Limb (tissue), 2 donors: ENCODE data around the gene LRRTM3.
A peak's percentile ranks its signal among the peaks of the same experiment; 100 is the strongest.

Source experiments
- DNase-seq, 2 donors: peaks; one replicate each; pipeline ENCODE4 v3.0.0-alpha.2; 2016; ENCODE audit errors: extremely low spot score in 2 of 2

The LRRTM3 gene

DNA sequence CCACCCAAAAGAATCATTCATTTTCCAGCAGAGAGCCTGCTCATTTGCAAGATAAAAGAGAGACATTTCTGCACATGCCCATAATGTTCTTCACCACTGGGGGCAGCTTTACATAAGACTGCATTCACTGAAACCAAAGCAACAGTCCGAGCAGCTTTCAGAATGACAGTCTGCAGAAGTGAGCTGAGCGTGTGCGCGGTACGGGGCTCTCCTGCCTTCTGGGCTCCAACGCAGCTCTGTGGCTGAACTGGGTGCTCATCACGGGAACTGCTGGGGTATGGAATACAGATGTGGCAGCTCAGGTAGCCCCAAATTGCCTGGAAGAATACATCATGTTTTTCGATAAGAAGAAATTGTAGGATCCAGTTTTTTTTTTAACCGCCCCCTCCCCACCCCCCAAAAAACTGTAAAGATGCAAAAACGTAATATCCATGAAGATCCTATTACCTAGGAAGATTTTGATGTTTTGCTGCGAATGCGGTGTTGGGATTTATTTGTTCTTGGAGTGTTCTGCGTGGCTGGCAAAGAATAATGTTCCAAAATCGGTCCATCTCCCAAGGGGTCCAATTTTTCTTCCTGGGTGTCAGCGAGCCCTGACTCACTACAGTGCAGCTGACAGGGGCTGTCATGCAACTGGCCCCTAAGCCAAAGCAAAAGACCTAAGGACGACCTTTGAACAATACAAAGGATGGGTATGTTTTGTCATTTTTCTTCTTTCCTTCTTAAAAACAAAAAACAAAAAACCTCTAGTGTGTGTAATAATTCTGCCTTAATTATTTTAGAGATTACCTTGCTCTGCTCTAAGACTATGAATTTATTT lies at the start of gene LRRTM3:
Gene LRRTM3, plus strand, starts transcription at position 141 of the 820 bp plus-strand sequence.
- DNase-seq: peak; percentile 69 to 72

DNA sequence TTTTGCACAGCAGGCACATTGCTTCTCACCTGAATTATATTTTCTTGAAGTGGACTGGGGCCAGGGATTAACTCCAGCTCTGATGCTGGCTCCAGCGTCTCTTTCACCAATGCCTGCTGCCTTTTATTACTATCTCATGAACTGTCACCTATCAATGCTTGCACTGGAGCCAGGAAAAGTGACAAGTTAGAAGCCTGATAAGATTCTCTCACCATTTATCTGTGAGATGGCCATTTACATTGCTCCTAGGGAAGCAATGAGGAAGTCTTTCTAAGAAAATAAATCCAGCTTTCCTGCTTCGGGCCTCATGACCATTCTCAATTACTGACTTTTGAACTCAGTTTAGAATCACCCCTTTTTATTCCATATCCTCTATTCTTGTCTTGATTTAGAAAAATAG lies 48.5 kb upstream of the LRRTM3 start:
- no peak for DNase-seq

DNA sequence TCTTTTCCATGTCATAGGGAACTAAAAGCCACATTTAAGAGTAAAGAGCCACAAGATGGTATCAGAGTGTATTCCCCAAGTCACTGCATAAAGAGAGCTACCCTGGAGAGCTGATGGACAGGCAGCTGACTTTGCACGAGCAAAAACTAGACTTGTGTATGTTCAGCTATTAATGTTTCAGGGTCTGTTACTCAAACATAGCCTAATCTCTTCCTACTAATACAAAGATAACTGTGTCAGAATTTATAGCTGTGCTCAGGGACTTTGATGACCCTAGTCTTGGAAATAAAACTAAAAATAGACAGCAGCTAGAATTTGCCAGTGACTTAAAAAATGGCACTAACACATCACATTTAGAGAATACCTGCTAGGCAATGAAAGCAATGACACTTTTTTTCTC lies 45.5 kb upstream of the LRRTM3 start:
- no peak for DNase-seq

DNA sequence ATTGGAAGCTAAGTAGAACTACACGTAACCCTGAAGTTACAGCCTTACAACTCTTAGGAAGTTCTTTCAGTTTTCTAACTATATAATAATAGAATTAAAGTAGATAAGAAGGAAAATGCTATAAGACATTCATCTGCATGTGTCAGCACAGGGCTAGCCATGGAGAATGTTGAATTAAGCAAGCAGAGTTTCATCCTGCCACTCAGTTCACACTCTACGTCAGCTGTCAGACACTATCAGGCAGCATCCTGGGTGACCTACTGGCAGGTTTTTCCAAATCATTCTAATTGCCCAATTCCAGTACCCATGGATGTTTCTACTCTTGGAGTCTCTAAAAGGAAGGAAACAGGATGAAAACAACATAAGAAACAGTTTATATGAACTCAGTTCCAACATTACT lies 45.0 kb upstream of the LRRTM3 start:
- DNase-seq: no peak

DNA sequence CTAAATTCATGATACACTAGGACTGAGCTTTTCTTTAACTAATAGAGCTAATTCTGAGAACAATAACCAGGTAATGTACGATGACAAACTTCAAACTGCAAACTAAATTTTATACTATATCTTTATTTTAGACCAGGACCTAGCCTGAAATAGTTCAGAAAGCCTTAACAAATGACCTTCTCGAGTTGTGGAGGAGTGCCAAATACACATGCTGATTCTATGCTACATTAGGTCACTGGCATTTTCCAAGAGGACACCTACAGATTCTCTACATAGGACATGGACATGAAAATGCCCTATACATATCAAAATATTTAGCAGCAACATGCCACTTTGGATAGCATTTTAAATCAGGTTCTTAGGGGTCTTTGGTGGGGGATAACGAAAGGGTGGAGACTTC lies 44.0 kb upstream of the LRRTM3 start:
- no peak for DNase-seq

DNA sequence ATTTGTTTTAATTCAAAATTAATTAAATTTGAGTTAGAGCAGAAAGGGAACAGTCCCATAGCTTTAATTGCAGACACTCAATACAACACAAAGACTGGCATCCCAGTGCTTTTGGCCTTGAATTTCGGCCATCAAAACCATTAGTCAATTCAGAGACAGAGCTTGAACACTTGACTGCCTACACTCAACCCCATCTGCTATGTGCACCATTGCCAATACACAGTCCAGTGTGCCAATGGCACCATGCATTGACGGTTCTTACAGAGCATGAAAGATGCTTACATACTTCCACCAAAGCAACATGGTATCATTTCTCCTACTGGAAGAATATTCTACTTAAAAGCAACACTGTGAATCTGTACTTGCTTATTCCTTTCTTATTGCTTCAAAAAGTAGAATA lies 43.6 kb upstream of the LRRTM3 start:
- no peak for DNase-seq

DNA sequence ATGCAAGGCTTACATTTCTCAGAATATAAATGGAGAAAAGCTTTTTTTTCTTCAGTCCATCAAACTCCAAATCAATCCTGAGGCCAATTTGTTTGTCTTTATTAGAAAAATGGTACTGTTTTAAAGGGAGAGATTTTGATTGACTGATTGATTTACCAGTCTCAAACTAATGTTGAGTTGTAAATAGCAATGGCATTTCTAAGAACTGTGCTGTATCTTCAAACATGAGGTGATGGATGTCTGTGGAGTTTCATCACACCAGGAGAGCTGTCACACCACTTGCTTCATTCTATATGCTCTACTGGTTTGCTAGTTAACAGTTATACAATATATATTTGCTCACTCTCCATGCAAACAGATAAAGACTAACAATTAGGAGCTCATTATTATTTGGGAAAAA lies 39.0 kb upstream of the LRRTM3 start:
- no peak for DNase-seq

DNA sequence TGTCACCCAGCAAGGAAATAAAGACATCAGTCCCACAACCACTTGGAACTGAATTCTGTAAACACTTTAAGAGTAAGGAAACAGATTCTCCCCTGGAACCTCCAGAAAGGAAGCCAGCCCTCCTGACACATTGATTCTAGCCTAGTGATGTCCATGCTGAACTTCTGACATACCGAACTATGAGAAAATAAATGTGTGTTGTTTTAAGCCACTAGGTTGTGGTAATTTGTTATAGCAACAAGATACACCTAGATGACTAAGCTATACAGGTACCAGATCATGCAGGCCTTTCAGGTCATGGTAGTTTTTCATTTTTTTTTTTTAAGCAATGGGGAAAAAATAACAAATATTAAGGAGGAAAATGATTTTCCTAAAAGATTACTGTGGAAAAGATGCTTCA lies 37.6 kb upstream of the LRRTM3 start:
- DNase-seq: no peak

DNA sequence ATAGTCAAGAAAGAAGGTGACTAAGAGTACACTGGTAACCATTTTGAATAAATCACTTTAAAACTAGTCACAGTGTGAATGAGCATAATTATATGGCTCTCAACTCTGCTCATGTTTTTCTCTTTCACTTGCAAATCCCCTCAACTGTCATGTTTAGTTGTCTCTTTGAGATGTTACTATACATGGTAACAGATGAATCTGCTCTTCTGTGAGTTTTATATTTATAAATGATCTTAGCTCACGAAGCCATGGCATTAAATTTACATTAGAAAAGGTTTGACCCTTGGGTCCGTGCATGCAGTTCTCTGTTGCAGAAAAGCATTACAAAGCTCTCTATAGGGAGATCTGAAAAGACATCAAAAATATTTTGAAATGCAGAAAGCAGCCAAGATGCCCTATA lies 33.0 kb upstream of the LRRTM3 start:
- DNase-seq: no peak

DNA sequence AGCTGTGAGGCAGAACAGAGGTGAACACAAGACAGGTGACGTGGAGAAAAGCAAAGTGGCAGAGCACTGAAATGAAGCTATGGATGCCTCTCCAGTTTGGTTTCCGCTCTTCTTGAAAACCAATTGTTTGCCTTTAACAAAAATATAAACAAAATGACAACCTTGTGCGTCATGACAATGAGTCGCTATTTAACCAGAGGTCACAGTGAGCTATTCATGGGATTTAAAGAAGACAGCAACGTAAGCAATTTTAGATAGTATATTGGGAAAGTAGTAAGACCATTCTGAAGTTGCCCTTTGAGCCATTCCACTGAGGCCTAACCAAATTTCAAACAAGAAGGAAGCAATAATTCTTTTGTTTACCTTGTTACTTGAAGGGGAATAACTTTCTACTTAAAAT lies 15.2 kb upstream of the LRRTM3 start:
- DNase-seq: no peak

DNA sequence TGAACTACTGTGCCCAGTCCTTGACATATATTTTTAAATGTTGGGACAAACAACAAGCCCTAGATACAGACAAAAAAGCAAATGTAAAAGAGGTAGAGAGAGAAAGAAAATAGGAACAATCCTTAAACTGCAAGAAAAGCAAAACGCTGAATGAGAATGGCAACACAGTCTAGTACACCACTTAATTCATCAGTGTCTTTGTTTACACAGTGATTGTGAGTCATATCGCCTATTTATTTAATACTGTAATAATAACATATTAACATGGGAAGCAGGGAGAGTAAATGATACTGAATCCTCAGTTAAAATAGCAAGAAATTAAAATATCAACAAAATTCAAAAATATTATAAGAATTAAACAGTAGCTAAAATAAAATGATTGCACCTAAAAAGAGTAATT lies 9.8 kb upstream of the LRRTM3 start:
- DNase-seq: no peak

DNA sequence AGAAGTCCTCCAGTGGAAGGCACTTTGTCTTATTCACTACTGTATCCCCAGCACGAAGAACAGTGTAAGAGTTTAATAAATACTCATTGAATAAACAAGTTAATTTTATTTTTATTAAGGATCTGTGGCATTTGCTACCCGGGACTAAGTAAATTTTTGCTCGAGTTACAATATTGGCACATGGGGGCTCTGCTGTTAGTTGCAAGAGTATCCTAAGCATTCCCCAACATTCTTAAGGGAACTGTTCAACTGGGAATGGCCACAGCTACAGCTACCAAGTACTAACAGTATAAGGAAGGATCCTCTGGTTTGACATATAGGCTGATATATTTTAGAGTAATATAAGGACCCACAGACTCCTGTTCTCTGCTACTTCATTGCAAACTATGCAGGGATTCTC lies 8.7 kb upstream of the LRRTM3 start:
- no peak for DNase-seq

DNA sequence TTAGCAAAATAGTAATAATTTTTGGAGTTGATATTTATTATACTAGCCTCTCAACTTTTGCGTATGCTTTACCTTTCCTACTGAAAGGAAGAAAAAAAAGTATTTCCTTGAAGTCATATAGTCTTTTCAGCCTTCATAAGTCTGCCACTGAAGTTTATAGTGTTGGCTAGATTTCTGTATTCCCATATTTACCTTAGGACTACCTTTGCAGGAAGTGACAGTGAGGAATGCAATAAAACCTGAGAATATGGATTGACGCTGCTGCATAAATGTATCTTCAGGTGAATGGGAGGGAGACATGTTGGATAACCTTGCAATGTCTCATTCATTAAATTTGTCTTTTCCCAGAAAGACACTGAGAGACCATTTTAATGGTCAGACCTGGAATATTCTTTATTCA lies 6.6 kb upstream of the LRRTM3 start:
- no peak for DNase-seq

DNA sequence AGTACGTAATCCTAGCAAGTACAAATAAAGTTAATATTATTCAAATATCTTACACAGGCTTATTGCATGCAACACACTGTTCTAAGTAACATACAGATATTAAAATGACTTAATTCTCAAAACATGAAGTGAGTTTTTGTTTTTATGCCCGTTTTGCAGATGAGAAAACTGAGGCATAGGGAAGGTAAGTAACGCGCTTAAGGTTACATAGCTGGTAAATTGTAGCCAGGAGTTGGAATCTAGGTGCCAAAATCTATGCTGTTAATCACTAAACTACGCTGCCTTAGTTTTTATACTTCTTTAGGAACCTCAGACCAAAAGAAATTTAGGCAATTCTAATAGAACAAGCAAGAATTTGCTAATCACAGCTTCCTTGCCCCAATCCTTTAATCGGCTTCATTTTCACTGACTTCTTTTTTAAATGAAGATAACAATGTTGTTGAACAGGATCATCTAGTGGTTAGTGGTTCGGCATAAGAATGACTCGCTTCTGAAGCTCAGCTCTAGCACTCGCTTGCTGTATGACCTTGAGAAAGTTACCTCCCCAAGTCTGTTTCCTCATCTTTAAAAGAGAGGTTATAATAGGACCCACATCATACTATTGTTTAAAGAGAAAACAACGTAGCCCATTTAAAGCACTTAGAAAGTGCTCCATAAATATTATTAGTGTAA lies 1.0 kb upstream of the LRRTM3 start:
- DNase-seq: no peak

DNA sequence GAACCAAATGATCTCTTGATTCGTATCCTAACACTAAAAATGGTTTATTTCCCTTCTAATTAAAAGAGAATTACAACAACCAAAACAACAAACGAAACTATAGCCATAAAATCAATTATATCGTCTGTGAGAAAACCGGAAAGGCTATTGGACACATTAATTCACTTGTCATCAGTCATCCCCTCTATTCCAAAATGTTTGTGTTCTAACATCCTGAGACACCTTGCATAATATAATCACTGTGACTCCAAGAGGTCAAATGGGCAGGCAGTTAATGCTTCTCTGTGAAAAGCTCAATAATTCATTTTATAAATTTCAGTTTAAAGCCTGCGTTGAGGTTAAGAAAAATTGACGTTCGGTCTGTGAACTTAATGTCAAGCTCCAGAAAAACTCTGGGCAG lies 463 bp upstream of the LRRTM3 start:
- DNase-seq: no peak

DNA sequence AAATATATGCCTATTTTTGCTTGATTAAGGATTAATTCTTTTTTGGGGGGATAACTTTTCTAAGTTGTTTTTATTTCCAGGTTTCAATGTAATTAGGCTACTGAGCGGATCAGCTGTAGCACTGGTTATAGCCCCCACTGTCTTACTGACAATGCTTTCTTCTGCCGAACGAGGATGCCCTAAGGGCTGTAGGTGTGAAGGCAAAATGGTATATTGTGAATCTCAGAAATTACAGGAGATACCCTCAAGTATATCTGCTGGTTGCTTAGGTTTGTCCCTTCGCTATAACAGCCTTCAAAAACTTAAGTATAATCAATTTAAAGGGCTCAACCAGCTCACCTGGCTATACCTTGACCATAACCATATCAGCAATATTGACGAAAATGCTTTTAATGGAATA lies 1.0 kb downstream of the LRRTM3 start:
- DNase-seq: no peak

DNA sequence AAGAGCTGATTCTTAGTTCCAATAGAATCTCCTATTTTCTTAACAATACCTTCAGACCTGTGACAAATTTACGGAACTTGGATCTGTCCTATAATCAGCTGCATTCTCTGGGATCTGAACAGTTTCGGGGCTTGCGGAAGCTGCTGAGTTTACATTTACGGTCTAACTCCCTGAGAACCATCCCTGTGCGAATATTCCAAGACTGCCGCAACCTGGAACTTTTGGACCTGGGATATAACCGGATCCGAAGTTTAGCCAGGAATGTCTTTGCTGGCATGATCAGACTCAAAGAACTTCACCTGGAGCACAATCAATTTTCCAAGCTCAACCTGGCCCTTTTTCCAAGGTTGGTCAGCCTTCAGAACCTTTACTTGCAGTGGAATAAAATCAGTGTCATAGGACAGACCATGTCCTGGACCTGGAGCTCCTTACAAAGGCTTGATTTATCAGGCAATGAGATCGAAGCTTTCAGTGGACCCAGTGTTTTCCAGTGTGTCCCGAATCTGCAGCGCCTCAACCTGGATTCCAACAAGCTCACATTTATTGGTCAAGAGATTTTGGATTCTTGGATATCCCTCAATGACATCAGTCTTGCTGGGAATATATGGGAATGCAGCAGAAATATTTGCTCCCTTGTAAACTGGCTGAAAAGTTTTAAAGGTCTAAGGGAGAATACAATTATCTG lies 1.6 kb downstream of the LRRTM3 start:
- no peak for DNase-seq

DNA sequence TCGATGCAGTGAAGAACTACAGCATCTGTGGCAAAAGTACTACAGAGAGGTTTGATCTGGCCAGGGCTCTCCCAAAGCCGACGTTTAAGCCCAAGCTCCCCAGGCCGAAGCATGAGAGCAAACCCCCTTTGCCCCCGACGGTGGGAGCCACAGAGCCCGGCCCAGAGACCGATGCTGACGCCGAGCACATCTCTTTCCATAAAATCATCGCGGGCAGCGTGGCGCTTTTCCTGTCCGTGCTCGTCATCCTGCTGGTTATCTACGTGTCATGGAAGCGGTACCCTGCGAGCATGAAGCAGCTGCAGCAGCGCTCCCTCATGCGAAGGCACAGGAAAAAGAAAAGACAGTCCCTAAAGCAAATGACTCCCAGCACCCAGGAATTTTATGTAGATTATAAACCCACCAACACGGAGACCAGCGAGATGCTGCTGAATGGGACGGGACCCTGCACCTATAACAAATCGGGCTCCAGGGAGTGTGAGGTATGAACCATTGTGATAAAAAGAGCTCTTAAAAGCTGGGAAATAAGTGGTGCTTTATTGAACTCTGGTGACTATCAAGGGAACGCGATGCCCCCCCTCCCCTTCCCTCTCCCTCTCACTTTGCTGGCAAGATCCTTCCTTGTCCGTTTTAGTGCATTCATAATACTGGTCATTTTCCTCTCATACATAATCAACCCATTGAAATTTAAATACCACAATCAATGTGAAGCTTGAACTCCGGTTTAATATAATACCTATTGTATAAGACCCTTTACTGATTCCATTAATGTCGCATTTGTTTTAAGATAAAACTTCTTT lies 2.3 kb downstream of the LRRTM3 start:
- DNase-seq: peak in 1 of 2 donors; percentile 55

DNA sequence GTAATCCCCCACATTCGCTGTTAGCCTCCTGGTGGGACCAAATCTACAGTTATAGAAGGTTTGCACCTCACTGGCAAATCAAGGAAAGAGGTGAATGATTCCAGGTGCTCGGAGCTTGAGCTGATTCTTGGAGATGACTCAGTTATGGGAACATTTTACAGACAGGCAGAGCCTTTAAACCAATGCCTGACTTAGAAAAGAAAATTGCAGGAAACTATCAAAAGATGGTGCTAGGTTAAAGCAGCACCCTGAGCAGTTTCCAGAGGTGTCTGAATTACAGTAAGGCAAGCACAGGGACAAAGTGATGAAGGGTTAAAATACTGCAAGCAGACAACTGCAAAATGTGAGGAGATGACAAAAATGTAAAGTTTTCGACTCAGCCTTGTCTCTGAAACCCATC lies 2.9 kb downstream of the LRRTM3 start:
- DNase-seq: no peak

DNA sequence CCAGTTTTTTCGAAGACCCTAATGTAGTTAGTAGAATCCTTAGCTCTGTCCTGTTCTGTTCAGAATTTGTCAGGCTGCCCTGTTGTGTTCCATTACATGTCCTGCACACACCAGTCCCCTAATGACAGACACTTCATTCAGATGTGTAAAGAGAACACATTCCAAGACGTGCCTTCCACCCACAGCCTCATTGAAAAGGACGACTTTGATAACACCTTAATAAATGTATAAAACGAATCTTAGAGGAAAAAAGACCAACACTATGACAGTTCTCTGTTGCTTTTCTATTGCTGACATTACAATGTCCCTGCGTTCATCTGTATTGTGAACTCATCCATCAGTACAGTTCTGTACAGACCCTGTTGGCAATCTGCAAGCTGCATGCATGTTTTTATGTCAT lies 3.5 kb downstream of the LRRTM3 start:
- no peak for DNase-seq

DNA sequence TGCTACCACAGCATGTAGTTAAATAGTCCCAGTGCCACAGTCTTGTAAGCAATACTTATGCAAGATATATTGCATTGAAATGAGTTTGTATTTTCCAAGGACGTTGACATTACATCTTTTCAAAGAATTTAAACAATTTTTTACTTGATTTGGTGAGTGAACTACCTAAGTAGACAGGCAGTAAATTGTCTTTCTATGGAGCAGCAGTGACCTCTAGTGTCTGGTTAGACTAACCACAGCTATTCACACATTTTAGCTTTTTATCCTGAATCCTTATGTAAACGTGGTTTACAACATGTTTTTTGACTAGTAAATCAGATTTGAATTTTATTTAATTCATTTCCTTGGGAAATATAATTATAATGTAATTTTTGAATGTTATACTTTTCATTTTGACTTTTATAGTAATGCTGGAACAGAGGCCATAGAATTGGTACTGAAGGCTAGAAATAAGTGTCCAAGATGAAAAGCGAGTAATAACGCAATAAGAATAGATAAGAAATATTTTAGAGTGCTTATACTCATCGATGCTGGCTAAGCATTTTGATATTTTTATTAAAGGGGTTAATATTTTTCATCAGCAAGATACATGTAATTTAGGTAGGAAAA lies 5.6 kb downstream of the LRRTM3 start:
- DNase-seq: peak in 1 of 2 donors; percentile 87
